Skeletal muscle tissue (tissue), 4 donors: ENCODE data around the gene MAS1. TPM values are rescaled to one million over a fixed set of nuclear protein-coding genes. Genes with fewer than 3 reads are reported as not detected.

Experiments used
- H3K27ac ChIP-seq: one replicate; pipeline ENCODE4 v1.7.0; 2013; ENCODE audit warnings: mild to moderate bottlenecking, low read depth, low read length, inconsistent platforms
- H3K27me3 ChIP-seq, 3 donors: one replicate each; pipeline ENCODE4 v1.7.0; 2013; ENCODE audit warnings: low read length in 3 of 3; ENCODE audit not compliant: control insufficient read depth in 3 of 3, insufficient read depth in 3 of 3
- H3K36me3 ChIP-seq, 3 donors: one replicate each; pipeline ENCODE4 v1.7.0; 2013; ENCODE audit warnings: low read length in 3 of 3; ENCODE audit not compliant: control insufficient read depth in 3 of 3, insufficient read depth in 3 of 3
- H3K4me1 ChIP-seq, 3 donors: one replicate each; pipeline ENCODE4 v1.7.0; 2013; ENCODE audit warnings: low read length in 3 of 3, mild to moderate bottlenecking in 3 of 3; ENCODE audit not compliant: control insufficient read depth in 3 of 3, insufficient read depth in 3 of 3
- H3K4me3 ChIP-seq, 3 donors: one replicate each; pipeline ENCODE4 v1.7.0; 2013; ENCODE audit warnings: low read length in 3 of 3
- H3K9ac ChIP-seq, 3 donors: one replicate each; pipeline ENCODE4 v1.7.0; 2013; ENCODE audit warnings: low read length in 3 of 3, mild to moderate bottlenecking in 3 of 3, moderate library complexity in 2 of 3, low read depth in 1 of 3
- H3K9me3 ChIP-seq, 3 donors: one replicate each; pipeline ENCODE4 v1.7.0; 2013; ENCODE audit warnings: low read length in 3 of 3; ENCODE audit not compliant: control insufficient read depth in 3 of 3
- total RNA-seq: library from RNA; depleted of rRNA; stranded (reverse); fragments of >200 nt; gene quantifications from one replicate; pipeline ENCODE4 v1.2.3, GENCODE V29; 2014
- donor health status: Osteomylitis.

The MAS1 gene
- total RNA-seq, 1 donor from 2014 or later: under 0.01 TPM

GRCh38 chr6:159893064-159893463 is 2.3 kb downstream of the MAS1 start:
- Histone ChIP-seq H3K4me1 (no peaks in the 10 kb centered on the region), H3K9ac (no peak overlapping the region), H3K9me3 (no peaks in the 10 kb centered on the region), H3K27me3 (peaks cover 21 to 32% (median 28%) of the 10 kb centered on the region in 3 donors), H3K4me3 (no peak overlapping the region), H3K36me3 (no peaks in the 10 kb centered on the region), H3K27ac (no peak overlapping the region)

- Histone ChIP-seq H3K27ac (no peak overlapping the region), H3K9ac (no peak overlapping the region), H3K9me3 (no peaks in the 10 kb centered on the region), H3K36me3 (no peaks in the 10 kb centered on the region), H3K4me3 (no peak overlapping the region), H3K27me3 (peaks cover 14 to 21% (median 16%) of the 10 kb centered on the region in 3 donors), H3K4me1 (no peaks in the 10 kb centered on the region)
Observed at GRCh38 chr6:159894991-159895390, 4.2 kb downstream of the MAS1 start.

DNA sequence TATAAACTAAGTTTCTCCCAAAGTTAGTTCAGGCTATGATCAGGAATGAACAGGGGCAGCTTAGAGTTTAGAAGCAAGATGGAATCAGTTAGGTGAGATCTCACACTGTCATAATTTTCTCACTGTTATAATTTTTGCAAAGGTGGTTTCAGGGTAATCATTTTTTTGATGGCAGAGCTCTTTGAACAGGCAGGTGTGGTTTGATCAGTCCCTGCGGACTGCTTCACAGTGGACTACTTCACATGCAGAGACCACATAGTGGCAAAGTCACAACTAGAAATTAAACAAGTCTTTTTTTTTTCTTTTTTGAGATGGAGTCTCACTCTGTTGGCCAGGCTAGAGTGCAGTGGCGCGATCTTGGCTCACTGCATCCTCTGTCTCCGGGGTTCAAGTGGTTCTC is 6.8 kb downstream of the MAS1 start:
- H3K4me1 ChIP-seq: no peaks in the 10 kb centered on the region
- no peak overlapping the region for H3K9ac ChIP-seq
- no peaks in the 10 kb centered on the region for H3K9me3 ChIP-seq
- no peaks in the 10 kb centered on the region for H3K36me3 ChIP-seq
- H3K27me3 ChIP-seq: peaks cover 2 to 5% (median 5%) of the 10 kb centered on the region in 3 donors
- no peak overlapping the region for H3K27ac ChIP-seq
- no peak overlapping the region for H3K4me3 ChIP-seq

GRCh38 chr6:159898519-159898918 is 7.7 kb downstream of the MAS1 start:
- H3K9ac ChIP-seq: no peak overlapping the region
- H3K27me3 ChIP-seq: peaks cover 0 to 3% (median 0%) of the 10 kb centered on the region in 3 donors
- H3K36me3 ChIP-seq: no peaks in the 10 kb centered on the region
- no peaks in the 10 kb centered on the region for H3K4me1 ChIP-seq
- H3K4me3 ChIP-seq: no peak overlapping the region
- no peak overlapping the region for H3K27ac ChIP-seq
- no peaks in the 10 kb centered on the region for H3K9me3 ChIP-seq

GRCh38 chr6:159899994-159900745 is 9.4 kb downstream of the MAS1 start:
- Histone ChIP-seq H3K4me3 (no peak overlapping the region), H3K27me3 (peaks cover 0 to 7% (median 0%) of the 10 kb centered on the region in 3 donors), H3K27ac (no peak overlapping the region), H3K9me3 (no peaks in the 10 kb centered on the region), H3K9ac (no peak overlapping the region), H3K4me1 (no peaks in the 10 kb centered on the region), H3K36me3 (no peaks in the 10 kb centered on the region)

DNA sequence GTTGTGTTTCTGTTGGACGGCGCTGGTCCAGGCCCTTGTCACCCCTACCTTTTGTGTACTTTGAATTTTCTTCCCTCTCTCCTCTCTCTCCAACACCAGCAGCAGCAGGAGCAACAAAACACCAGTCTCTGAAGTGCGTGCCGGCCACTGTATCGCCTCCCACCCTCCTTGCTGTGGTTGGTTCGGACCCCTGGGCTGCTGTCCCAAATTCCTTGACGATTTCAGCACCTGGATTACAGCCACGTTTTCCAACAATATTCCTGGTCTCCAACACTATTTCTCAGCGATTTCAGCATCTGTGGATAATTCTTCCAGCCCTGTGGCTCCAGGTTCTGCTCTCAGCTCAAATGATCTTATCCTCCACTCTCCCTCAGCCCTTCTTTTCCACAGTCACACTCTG is 11.8 kb downstream of the MAS1 start:
- peaks cover 0 to 7% (median 3%) of the 10 kb centered on the region in 3 donors for H3K27me3 ChIP-seq
- H3K4me1 ChIP-seq: no peaks in the 10 kb centered on the region
- H3K9ac ChIP-seq: no peak overlapping the region
- H3K36me3 ChIP-seq: no peaks in the 10 kb centered on the region
- no peaks in the 10 kb centered on the region for H3K9me3 ChIP-seq
- no peak overlapping the region for H3K27ac ChIP-seq
- H3K4me3 ChIP-seq: no peak overlapping the region

- Histone ChIP-seq H3K4me3 (no peak overlapping the region), H3K27me3 (peaks cover 0 to 11% (median 3%) of the 10 kb centered on the region in 3 donors), H3K27ac (no peak overlapping the region), H3K9me3 (no peaks in the 10 kb centered on the region), H3K9ac (no peak overlapping the region), H3K4me1 (no peaks in the 10 kb centered on the region), H3K36me3 (no peaks in the 10 kb centered on the region)
Observed at GRCh38 chr6:159904497-159904911, 13.7 kb downstream of the MAS1 start.

DNA sequence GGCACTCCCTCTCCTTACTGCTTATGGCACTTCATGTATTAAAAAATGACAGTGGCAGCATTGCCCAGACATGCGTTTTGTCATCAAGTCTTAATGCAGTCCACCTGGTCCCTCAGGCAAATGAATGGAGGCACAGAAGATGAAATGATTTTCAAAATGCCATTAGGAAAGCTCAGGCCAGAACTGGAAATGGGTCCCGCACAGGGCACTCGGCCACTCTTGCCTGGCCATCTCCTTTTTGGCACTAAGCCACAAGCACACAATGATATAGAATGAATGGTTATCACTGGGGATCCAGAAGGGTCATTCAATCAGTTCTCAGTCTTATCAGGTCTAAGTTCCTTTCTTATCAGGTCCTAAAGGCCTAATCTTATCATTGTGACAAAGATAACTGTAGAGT is 15.6 kb downstream of the MAS1 start:
- Histone ChIP-seq H3K36me3 (no peaks in the 10 kb centered on the region), H3K4me3 (no peak overlapping the region), H3K9me3 (no peaks in the 10 kb centered on the region), H3K27me3 (peaks cover 5 to 17% (median 10%) of the 10 kb centered on the region in 3 donors), H3K4me1 (no peaks in the 10 kb centered on the region), H3K9ac (no peak overlapping the region), H3K27ac (no peak overlapping the region)

- Histone ChIP-seq H3K9me3 (no peaks in the 10 kb centered on the region), H3K9ac (no peak overlapping the region), H3K4me1 (no peaks in the 10 kb centered on the region), H3K27me3 (peaks cover 10 to 17% (median 13%) of the 10 kb centered on the region in 3 donors), H3K36me3 (no peaks in the 10 kb centered on the region), H3K27ac (no peak overlapping the region), H3K4me3 (no peak overlapping the region)
Observed at GRCh38 chr6:159908535-159908934, 17.7 kb downstream of the MAS1 start.

- no peak overlapping the region for H3K27ac ChIP-seq
- H3K27me3 ChIP-seq: peaks cover 10 to 17% (median 11%) of the 10 kb centered on the region in 3 donors
- no peaks in the 10 kb centered on the region for H3K4me1 ChIP-seq
- H3K9ac ChIP-seq: no peak overlapping the region
- H3K9me3 ChIP-seq: no peaks in the 10 kb centered on the region
- no peak overlapping the region for H3K4me3 ChIP-seq
- no peaks in the 10 kb centered on the region for H3K36me3 ChIP-seq
Observed at GRCh38 chr6:159908979-159909378, 18.2 kb downstream of the MAS1 start.
